Body of pancreas (tissue), 4 donors: ENCODE data around the gene SERPINB2.

Experiments
- POLR2A ChIP-seq, 3 donors: fragments of 450-650 bp; IDR thresholded peaks; one replicate each; pipeline ENCODE4 v1.6.1; 2016; ENCODE audit warnings: antibody characterized with exemption in 3 of 3, mild to moderate bottlenecking in 2 of 3
- TF ChIP-seq, protein P1 (sequence below), 7 experiments: fragments of 450-650 bp in 4 of 7; fragments of 200-600 bp in 3 of 7; sonication (generic) in 3 of 7; IDR thresholded peaks; one replicate each; pipeline ENCODE4 v1.5.1; 2016 to 2019; ENCODE audit warnings: antibody characterized with exemption in 7 of 7

DNA sequence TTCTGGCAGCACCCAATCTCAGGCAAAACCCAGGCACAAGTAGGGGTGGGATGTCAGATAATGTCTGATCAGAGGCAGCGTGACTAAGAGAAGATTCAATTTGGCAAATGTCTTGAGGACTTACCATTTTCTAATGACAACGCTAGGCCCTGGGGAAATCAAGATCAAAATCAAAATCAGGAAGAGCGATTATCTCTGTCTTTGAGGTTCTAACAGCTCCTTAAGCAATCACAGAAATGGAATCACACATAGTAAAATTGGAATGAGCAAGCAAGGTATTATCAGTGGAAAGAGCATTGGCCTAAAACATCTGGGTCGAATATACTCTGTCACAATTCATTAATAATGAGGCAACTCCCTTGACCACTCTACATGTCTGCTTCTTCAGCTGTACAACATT lies 8.6 kb upstream of the SERPINB2 start:
- TF ChIP-seq POLR2A (IDR thresholded peaks at IDR 0.05), result no peak
- TF ChIP-seq, protein P1, sequence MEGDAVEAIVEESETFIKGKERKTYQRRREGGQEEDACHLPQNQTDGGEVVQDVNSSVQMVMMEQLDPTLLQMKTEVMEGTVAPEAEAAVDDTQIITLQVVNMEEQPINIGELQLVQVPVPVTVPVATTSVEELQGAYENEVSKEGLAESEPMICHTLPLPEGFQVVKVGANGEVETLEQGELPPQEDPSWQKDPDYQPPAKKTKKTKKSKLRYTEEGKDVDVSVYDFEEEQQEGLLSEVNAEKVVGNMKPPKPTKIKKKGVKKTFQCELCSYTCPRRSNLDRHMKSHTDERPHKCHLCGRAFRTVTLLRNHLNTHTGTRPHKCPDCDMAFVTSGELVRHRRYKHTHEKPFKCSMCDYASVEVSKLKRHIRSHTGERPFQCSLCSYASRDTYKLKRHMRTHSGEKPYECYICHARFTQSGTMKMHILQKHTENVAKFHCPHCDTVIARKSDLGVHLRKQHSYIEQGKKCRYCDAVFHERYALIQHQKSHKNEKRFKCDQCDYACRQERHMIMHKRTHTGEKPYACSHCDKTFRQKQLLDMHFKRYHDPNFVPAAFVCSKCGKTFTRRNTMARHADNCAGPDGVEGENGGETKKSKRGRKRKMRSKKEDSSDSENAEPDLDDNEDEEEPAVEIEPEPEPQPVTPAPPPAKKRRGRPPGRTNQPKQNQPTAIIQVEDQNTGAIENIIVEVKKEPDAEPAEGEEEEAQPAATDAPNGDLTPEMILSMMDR (IDR thresholded peaks at IDR 0.05), result no peak
